NCI-H82 treated with DMSO at 0.1 percent for 48 hours (cell line): ENCODE data around the gene GDA.
"Not testable (repeated sequence)": the region's sequence is repeated elsewhere in the genome, so short reads cannot be mapped to it uniquely, and the experiment has no call there.

Experiments
- DNase-seq: peaks from one replicate; lab custom pipeline; 2025; ENCODE audit not compliant: unreplicated experiment; lab: John Stamatoyannopoulos, UW

The GDA gene

GRCh38 chr9:72274441-72274840, 125.2 kb downstream of the GDA start:
- no peak for DNase-seq

GRCh38 chr9:72274916-72275315, 125.7 kb downstream of the GDA start:
- DNase-seq: no peak

- DNase-seq: no peak
These were observed 127.2 kb downstream of the GDA start for GRCh38 chr9:72276429-72276828.

- DNase-seq: no peak
These were observed 129.7 kb downstream of the GDA start for GRCh38 chr9:72278959-72279358.

GRCh38 chr9:72280913-72281500, 131.8 kb downstream of the GDA start:
- DNase-seq: peak; percentile 35

GRCh38 chr9:72289401-72289800, 140.2 kb downstream of the GDA start:
- DNase-seq: no peak

GRCh38 chr9:72290311-72290710, 141.1 kb downstream of the GDA start:
- DNase-seq: no peak

- DNase-seq: not testable (repeated sequence)
These were observed 142.3 kb downstream of the GDA start for GRCh38 chr9:72291576-72291975.

GRCh38 chr9:72292256-72292682, 143.0 kb downstream of the GDA start:
- DNase-seq: peak; percentile 32

GRCh38 chr9:72292874-72293607, 143.8 kb downstream of the GDA start:
- DNase-seq: no peak

- DNase-seq: no peak
These were observed 145.7 kb downstream of the GDA start for GRCh38 chr9:72294936-72295335.

GRCh38 chr9:72297516-72297915, 148.3 kb downstream of the GDA start:
- DNase-seq: no peak

GRCh38 chr9:72299017-72299603, 149.9 kb downstream of the GDA start:
- no peak for DNase-seq

GRCh38 chr9:72300873-72301272, 151.6 kb downstream of the GDA start:
- DNase-seq: no peak
